HG02938 (cell line): ENCODE measurements around the gene CERS3.

Experiments used
- ATAC-seq: cut with Tn5 transposase; IDR thresholded peaks from one replicate; pipeline ENCODE4 v1.9.1; 2021; ENCODE audit warnings: mild to moderate bottlenecking, moderate library complexity; ENCODE audit not compliant: unreplicated experiment

CERS3 gene

GRCh38 chr15:100531204-100531603, 2.5 kb upstream of the CERS3 start:
- no peak for ATAC-seq

GRCh38 chr15:100529556-100529955, 806 bp upstream of the CERS3 start:
- ATAC-seq, result no peak

GRCh38 chr15:100526027-100526481, 2.7 kb downstream of the CERS3 start:
- no peak for ATAC-seq

DNA sequence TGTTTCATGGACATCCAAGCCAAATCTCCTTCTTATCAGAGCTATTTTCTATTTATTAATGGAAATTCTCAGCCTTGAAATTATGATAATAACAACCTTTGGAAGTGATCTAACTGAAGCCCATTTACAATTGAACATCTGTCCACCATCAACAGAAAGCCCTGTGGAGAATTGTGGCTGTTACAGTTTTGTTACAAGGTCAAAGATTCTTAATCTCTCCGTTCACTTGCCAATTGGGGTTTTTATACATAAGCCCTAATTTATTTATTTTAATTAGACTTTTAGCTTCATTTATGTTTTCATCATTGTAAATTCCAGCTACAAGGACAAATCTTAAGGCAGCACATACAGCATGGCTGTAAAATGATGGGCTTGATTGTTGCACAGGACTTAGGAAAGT, 3.3 kb downstream of the CERS3 start:
- no peak for ATAC-seq

- ATAC-seq, result no peak
These were observed 4.4 kb downstream of the CERS3 start for GRCh38 chr15:100524326-100524725.

DNA sequence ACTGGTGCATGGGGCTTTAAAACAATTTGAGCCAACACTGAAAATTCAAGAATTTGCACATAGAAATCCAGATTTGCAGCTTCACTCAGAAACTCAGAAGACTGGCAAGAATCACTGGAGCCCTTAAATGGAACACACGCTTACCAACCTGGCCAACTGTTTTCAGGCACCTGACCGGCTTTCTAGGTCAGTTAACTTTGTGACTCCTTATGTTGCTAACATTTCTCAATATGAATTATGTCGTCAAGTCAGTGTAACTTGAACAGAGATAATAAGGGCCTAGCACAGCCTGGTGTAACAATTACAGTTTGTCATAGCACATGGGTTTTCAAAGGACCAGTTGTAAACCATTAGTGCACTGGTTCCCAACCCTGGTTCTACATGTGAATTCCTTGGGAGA, 6.8 kb downstream of the CERS3 start:
- no peak for ATAC-seq

- ATAC-seq, result no peak
These were observed 8.4 kb downstream of the CERS3 start for GRCh38 chr15:100520132-100520921.

DNA sequence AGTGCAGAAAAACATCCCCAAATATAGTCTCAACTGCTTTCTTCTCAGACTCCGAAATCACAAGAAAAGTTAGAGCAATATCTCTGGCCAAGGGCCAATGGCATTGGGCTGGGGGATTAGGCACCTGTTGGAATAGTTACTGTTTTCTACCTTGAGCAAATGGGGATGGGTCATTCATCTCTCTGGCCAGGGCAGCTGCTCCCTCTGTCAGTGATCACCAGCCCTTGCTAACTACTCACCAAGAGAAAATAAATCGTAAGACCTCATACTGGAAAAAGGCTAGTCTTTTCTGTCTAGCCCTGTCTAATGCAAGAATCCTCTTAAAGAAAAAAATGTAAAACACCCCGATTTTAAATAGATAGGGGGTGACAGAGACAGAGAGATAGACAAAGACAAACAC, 10.9 kb downstream of the CERS3 start:
- no peak for ATAC-seq

GRCh38 chr15:100516643-100517512, 11.9 kb downstream of the CERS3 start:
- no peak for ATAC-seq

- no peak for ATAC-seq
These were observed 13.0 kb downstream of the CERS3 start for GRCh38 chr15:100515758-100516157.

- no peak for ATAC-seq
These were observed 20.0 kb downstream of the CERS3 start for GRCh38 chr15:100508641-100509300.

GRCh38 chr15:100502651-100503050, 26.1 kb downstream of the CERS3 start:
- ATAC-seq, result no peak

DNA sequence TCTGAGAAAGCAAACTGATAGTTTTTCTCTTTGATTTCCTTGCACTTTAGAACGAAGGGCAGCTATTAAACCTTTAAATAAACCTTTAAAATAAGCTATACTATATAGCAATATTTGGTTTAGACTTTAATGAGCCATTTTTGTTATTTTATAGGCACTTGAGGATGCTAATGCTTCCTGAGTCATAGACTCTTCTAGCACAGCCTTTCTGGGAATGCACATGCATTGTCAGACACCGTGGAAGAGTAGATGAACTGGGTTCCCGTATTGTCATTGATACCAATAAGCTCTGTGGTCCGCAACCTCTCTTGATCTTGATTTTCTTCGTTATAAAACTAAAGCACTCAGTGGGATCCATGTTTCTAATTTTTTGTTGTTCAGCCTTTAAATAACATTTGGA, 27.6 kb downstream of the CERS3 start:
- ATAC-seq, result no peak

GRCh38 chr15:100500226-100500990, 28.3 kb downstream of the CERS3 start:
- no peak for ATAC-seq

- no peak for ATAC-seq
These were observed 32.9 kb downstream of the CERS3 start for GRCh38 chr15:100495861-100496260.

DNA sequence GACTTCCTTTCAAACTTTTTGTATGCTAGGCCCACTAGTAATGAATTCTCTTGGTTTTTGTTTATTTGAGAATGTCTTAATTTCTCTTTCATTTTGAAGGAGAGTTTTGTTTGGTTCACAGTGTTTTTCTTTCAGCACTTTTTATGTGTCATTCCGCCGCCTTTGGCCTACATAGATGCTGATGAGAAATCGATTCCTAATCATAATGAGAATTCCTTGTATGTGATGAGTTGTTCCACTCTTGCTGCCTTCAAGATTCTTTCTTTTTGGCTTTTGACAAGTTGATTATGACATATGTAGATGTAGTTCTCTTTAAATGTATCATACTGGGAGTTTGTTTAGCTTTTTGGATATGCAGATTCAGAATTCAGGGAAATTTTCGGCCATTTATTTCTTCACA, 35.5 kb downstream of the CERS3 start:
- no peak for ATAC-seq

- no peak for ATAC-seq
These were observed 44.3 kb downstream of the CERS3 start for GRCh38 chr15:100484443-100484842.

DNA sequence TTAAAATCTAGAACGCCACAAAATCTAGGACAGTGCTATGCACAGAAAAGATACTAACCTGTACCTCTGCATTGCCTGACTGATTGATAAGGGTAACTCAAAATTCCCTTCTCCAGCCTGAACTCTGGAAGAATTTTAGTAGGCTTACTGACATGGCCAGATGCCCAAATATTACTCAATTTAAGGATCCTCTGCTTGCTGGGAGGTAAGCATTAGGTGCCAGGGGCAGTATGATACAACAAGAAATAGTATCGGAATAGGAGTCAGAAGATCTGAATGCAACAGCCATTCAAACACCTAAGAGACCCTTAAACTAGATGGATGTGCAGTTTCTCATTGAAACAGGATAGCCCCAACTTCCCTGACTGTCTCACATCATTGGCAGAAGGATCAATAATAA, 45.4 kb downstream of the CERS3 start:
- ATAC-seq, result no peak

- ATAC-seq, result no peak
These were observed 51.9 kb downstream of the CERS3 start for GRCh38 chr15:100476805-100477204.

- no peak for ATAC-seq
These were observed 56.0 kb downstream of the CERS3 start for GRCh38 chr15:100472736-100473135.

DNA sequence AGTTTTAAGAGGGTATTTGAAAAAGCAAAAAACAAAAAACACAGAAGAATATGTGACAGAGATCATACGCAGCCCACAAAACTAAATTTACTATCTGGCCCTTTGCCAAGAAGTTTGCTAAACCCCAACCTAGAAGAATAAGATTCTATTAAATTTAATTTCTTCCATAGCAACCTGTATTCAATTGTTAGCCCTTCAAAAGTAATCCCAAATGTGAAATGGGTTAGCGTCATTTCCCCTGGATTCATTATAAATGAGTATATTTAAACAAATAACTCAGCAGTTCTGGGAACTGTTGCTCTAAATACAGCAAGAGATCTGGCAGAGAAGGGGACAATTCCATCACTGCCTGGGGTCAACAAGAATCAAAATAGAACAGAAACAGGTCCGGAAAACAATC, 56.8 kb downstream of the CERS3 start:
- no peak for ATAC-seq
